GM18907 (cell line): Measurements from ENCODE around the gene CARMIL1.
"Not testable (repeated sequence)": the region's sequence is repeated elsewhere in the genome, so short reads cannot be mapped to it uniquely, and the experiment has no call there.

ENCODE experiments used
- ATAC-seq: cut with Tn5 transposase; IDR thresholded peaks from one replicate; pipeline ENCODE4 v1.9.1; 2021; ENCODE audit warnings: mild to moderate bottlenecking, moderate library complexity; ENCODE audit not compliant: unreplicated experiment

Gene CARMIL1

GRCh38 chr6:25275436-25275835 is 3.7 kb upstream of the CARMIL1 start:
- ATAC-seq, result no peak

- ATAC-seq, result no peak
Measured at GRCh38 chr6:25277386-25277785, 1.8 kb upstream of the CARMIL1 start.

DNA sequence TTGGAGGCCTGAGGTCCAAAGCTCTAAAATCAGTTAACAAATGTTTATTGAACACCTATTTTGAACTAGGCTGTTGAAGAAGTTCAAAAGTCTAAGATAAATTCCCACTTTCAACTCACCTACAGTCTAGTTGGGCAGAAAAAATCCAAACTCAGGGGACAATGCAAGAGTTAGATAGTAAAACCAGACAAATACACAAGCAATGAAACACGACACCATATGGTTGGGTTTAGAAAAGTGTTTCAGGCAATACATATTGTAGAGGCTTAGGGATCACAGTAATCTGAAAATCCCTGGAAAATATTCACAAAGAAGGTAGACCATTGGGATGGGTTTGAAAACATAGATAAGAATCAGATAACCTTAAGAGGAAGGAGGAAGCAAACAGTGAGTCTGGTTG is 1.3 kb upstream of the CARMIL1 start:
- no peak for ATAC-seq

DNA sequence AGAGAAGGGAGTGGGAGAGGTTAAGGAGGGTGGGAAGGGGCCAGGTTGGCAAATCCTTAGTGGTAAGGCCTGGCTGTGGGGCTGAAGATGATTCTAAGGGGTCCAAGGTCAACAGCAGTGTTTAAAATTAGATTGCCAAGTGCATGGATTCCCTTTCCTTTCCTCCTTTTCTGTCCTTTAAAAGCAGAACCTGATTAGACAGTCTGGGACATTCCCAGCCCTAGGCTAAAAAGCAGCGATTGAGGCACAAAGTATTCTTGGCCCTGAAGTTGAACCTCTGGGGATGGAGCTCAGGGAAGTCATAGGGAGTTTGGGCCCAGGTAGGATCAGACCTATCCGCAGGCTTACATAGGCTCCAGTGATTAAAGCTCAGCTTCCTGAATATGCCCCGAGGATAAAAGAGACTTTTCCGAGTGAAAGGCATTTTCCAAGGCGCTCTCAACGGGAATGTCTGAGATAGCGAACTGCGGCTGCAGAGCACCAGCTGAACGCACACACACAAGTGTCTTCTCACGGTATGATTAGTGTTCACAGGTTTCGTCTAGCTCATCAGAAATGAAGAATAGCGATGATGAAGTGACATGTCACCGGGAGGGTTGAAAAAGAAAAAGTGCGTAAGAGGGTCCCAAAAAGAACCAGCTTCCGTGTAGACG is 787 bp upstream of the CARMIL1 start:
- ATAC-seq, result peak; percentile 35

DNA sequence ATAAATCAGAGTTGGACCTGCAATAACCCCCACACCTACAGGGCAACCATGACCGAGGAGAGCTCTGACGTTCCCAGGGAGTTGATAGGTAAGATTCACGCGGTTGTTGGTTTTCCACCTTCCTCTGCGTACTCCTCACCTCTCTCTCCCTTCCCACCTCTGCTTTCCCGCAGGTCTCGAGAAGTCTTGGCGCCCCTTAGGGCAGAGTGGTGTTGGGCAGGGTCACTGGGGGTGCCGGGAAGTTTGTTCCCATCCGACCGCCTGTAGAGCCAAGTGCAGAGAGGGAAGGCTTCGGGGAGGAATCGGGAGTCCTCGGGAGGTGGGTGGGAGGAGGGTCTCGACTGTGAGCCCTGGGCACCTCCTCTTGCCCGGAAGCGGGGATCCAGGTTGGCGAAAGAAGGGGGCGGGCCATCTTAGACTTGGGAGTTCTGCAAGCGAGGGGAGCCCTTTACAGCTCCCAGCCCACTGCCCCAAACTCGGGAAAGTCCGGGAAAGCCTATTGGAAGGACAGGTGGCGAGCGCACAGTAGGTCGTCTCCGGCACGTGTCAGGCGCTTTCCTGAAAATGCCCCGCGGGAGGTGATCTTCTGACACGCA is 672 bp downstream of the CARMIL1 start:
- ATAC-seq, result no peak

- ATAC-seq, result peak; percentile 56
Measured at GRCh38 chr6:25280344-25281074, 1.3 kb downstream of the CARMIL1 start.

DNA sequence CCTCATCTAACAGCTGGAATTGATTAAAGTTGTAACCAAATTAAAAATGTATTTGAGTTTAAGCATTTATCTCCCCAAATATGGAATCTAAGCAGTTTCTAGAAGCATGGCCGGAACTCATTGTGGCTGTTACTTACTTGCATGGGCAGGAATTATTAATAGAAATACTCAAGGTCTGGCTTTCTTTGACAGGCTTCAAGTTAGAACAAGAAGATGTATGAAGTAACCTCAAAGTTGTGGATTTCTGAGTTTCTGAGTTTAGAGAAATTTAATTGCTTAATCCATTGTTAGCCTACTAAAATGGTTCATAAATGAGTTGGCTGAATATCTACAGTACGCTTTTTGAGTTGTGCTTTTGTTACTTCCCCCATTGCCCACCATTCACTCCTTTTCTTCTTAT is 7.7 kb downstream of the CARMIL1 start:
- ATAC-seq, result no peak

GRCh38 chr6:25287941-25288340 is 8.8 kb downstream of the CARMIL1 start:
- no peak for ATAC-seq

- ATAC-seq, result no peak
Measured at GRCh38 chr6:25288518-25288917, 9.3 kb downstream of the CARMIL1 start.

- no peak for ATAC-seq
Measured at GRCh38 chr6:25290306-25291060, 11.3 kb downstream of the CARMIL1 start.

DNA sequence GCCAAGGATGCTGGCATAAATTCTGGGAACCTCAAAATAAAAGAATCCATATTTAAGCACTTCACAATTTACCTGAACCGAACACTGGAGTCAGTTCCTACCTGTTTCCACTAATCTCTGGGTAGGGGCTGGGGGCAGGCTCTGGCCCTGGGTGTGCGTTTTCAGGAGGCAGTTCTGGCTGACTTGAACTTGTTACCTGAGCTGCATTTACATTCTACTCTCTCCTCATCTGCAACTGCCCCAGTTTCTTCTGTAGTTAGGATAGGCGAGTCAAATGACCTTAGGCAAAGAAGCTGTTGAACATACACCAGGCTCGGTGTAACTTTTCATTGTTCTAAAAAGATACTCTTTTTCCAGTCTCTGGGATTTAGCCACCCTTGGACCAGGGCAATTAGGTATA is 13.2 kb downstream of the CARMIL1 start:
- no peak for ATAC-seq

- ATAC-seq, result no peak
Measured at GRCh38 chr6:25295651-25296050, 16.5 kb downstream of the CARMIL1 start.

GRCh38 chr6:25296217-25296905 is 17.2 kb downstream of the CARMIL1 start:
- ATAC-seq, result no peak

DNA sequence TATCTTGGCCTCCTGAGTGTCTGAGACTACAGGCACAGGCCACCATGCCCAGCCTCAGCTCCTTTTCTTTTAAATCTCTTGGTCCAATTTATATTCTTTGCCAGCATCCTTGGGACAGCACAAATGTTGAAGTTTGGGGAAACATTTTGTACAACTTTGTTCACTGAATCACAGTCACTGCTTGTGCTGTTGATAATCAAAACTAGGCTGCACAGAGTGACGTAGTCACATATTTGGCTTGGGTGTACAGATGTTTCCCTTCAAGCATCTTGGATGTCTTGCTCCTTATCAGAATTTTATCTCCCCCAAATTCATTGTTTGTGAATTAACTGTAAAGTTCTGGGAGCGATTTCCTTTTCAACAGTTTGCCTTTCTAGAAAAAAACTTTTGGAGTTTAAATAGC is 17.9 kb downstream of the CARMIL1 start:
- ATAC-seq, result no peak

DNA sequence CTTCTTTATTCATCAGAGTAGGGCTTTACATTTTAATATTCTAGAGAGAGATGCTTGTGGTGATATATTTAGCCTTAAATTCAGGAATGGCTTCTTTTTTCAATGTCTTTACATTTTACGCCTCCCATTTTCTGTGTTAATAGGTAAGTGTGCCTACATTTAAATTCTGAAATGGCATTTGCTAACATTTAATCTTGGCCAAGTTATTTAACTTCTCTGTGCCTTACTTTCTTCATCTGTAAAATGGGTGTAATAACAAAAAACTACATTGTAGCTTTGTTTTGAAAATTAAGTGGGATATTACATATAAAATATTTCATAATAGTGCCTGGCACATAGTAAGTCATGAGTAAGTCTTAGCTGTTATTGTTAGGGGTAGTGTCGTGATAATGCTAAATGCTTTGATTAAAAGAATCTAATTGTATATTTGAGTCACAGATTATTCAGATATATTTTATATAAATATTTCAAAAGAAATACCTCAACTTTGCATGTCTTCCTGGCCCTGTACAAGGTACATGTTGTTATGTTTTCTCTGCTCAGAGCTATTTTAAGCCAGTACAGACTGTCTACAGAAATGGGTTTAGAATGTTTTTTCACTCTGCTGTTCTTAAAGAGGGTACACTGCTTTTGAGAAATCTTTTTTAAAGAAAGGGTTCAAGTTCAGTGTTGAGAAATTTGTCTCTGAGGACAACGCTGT is 18.8 kb downstream of the CARMIL1 start:
- no peak for ATAC-seq

DNA sequence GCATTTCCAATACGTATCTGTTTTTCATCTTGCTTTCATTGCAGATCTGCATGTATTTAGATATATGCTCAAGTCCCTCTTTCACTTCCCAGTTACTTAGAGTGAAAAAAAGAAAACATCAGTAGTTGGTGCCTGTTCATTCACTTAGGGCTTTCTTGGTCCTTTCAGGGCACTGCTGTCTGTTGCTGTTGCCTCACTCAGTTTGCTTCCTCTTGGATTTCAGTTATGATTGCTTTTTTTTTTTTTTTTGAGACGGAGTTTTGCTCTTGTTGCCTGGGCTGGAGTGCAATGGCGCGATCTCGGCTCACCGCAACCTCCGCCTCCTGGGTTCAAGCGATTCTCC is 19.3 kb downstream of the CARMIL1 start:
- ATAC-seq, result not testable (repeated sequence)

DNA sequence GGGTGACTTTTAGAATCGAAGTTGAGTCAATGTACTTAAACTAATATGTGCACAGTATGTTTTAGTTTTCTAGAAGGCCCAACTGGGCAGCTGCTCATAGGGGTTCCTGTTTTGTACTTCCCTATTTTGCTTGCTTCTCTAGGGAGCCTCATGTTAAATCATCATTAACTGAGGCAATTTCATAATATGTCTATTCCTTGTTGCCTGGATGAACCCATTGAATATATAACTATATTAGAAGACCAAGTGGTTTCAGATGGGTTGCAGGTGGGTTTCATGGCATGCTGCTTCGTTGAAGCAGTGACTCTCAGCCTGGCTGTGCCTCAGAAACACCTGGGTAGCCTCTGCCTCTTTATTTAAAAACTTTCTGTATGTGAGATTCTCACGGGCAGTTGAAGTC is 22.2 kb downstream of the CARMIL1 start:
- ATAC-seq, result peak; percentile 62

DNA sequence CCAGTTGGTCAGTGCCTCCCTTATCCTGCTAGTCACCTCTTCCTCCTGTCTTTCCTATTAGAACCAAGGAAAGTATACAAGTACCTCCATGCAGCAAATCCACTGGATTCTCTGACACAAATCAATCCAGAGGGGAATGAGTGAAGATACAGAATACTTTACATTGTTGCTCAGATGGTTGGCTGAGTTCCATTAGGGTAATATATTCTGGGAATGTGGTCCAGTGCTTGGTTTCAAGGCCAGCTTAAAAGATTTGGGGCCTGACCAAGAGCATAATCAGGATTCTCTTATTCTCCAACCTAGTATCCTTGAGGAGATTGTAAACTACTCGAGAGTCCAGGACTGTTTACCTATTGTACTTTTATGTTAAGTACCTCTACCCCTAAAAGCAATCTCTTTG is 23.0 kb downstream of the CARMIL1 start:
- ATAC-seq, result no peak

DNA sequence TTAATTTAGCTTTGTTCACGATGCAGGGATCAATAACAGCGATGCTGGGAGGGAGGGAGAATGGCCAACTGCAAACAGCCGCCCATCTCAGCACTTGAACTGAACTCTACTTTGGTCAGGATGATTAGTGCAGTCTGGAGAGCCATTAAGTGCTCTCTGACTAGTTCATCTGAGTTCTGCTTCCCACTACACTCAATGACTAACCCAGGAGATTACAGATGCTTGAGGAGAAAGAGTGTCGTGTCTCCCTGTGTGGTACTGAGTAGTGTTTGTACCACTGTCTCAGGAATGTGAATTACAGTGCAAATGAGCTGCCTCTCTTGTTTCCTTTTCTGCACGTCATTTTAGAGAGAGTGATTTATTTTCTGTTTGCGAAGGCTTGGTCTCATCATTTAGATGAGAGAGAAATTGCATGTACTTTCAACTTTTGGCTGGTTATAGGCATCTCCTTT is 23.5 kb downstream of the CARMIL1 start:
- ATAC-seq, result no peak

- ATAC-seq, result no peak
Measured at GRCh38 chr6:25303254-25303653, 24.1 kb downstream of the CARMIL1 start.
